HG02763 (cell line): ENCODE results near the gene NCMAP.
"Not testable (repeated sequence)": the region's sequence is repeated elsewhere in the genome, so short reads cannot be mapped to it uniquely, and the experiment has no call there.

ENCODE experiments used
- ATAC-seq: cut with Tn5 transposase; IDR thresholded peaks from one replicate; pipeline ENCODE4 v1.9.1; 2021; ENCODE audit warnings: mild to moderate bottlenecking, moderate library complexity; ENCODE audit not compliant: unreplicated experiment

Gene NCMAP, protein sequence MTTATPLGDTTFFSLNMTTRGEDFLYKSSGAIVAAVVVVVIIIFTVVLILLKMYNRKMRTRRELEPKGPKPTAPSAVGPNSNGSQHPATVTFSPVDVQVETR

DNA sequence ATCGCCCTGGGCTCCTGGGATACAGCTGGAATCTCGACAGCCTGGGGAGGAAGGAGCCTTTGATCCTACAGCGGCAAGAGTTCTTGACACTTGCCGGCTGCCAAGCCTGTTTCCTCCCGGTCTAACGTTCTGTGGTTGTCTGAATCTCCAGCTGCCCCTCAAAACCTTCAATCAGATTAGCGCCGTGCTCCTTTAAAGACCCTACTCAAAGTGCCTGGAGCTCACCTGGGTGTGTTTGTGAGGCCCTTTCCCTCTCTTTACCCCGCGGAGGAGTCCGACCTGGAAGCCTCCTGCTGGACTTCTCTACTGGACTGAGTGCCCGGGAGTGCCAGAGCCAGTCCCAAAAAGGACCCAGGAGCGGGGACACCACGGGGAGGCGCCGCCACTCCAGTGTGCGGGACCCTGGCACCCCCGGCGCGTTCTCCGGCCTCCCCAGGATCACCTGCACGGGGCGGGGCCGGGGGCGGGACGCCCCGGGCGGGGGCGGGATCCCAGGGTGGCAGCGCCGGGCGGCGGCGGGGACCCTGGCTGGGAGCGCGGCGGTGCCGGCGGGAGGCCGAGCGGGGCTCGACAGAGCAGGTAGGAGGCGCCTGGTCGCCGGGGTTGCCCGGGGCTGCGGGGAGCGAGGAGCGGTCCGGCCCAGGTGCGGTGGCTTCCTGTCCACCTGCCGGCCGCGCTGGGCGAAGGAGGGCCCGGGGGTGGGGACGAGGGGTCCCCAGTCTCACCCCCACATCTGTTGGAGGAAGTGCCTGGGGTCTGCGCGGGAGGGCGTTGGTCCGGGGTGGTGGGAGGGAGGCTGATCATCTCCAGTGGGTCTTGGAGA, at the start of gene NCMAP:
Gene NCMAP (plus strand): TSS at position 497 of the 823 bp plus-strand sequence. CDS start 39,344 bp downstream, outside the sequence.
- ATAC-seq, result no peak

GRCh38 chr1:24506691-24507381, 49.1 kb upstream of the NCMAP start:
- ATAC-seq, result no peak

- ATAC-seq, result no peak
These were observed 48.5 kb upstream of the NCMAP start for GRCh38 chr1:24507405-24507804.

GRCh38 chr1:24508911-24509310, 47.0 kb upstream of the NCMAP start:
- no peak for ATAC-seq

- ATAC-seq, result no peak
These were observed 42.2 kb upstream of the NCMAP start for GRCh38 chr1:24513706-24514105.

DNA sequence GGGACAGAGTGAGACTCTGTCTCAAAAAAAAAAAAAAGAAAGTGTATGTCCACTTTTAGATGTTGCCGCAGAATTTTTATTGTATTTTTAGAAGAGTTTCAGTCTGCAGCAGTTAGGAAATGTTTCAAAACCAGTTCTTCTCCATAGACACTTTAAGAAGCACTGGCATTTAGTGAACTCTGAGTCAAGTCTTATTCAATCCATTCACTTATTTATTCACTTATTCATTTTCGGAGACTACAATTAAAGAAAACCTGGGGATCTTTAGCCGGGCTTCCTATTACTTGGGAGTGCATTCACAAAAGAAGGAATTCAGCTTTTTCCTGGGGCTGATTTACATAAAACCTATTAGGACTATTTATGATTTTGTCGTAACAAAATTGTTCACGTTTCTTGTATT, 40.9 kb upstream of the NCMAP start:
- ATAC-seq, result no peak

DNA sequence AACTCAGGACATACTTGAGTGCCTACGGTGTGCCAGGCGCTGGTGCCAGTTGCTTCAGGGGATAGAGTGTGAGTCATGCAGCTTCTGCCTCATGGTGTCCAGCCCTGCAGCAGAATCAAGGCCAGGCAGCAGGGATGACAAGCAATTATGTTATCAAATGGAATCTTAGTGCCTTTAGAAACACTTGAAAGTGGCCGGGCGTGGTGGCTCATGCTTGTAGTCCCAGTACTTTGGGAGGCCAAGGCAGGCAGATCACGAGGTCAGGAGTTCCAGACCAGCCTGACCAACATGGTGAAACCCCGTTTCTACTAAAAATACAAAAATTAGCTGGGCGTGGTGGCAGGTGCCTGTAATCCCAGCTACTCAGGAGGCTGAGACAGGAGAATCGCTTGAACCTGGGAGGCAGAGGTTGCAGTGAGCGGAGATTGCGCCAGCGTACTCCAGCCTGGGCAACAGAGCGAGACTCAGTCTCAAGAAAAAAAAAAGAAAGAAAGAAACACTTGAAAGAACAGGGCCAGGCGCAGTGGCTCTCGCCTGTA, 40.1 kb upstream of the NCMAP start:
- not testable (repeated sequence) for ATAC-seq

DNA sequence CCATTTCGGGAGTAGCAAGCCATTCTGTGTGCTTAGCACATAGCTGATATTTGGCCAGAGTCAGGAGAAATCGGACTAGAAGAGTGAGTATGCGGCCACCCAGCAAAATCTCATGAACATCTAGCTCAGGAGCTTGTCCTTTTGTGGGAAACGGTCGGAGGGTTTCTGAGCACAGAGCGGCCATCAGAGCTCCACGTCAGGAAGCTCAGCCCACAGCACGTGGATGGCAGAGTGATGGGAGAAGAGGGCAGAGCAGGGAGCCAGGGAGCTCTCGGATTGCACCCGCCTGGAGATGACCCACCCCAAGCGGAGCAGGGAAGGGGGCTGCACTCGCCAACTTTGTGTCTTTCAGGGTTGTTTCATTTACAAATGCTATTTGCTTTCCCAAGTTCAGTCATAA, 39.4 kb upstream of the NCMAP start:
- ATAC-seq, result no peak

- no peak for ATAC-seq
These were observed 38.0 kb upstream of the NCMAP start for GRCh38 chr1:24517898-24518297.

DNA sequence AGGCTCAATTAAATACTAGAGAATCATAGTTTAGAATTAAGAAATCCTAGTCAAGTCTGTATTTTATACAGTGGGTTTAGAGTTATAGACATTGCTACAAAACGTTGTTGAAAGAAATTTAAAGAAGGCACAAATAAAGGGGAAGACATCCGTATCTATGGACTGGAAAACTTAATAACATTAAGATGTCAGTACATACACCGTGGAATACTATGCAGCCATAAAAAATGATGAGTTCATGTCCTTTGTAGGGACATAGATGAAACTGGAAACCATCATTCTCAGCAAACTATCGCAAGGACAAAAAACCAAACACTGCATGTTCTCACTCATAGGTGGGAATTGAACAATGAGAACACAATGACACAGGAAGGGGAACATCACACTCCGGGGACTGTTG, 35.6 kb upstream of the NCMAP start:
- not testable (repeated sequence) for ATAC-seq

- ATAC-seq, result no peak
These were observed 30.3 kb upstream of the NCMAP start for GRCh38 chr1:24525606-24526005.

- no peak for ATAC-seq
These were observed 29.8 kb upstream of the NCMAP start for GRCh38 chr1:24526045-24526444.

DNA sequence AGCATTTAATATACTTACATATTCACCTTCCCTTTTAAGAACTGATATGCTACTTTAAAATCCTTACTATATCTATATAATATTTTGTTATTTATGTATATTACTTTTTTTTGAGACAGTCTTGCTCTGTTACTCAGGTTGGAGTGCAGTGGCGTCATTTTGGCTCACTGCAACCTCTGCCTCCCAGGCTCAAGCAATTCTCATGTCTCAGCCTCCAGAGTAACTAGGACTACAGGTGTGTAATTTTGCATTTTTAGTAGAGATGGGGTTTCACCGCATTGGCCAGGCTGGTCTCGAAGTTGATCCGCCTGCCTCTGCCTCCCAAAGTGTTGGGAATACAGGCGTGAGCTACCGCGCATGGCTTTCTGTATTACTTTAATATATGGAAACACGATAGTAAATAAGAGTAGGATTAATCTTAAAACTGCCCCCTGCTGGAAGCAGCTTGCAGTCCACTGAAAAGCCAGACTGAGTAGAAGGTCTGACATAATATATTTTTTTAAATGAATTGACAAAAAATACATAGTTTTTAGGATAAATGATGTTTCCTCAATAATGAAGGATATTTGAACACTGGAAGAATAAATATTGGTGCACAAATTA, 28.8 kb upstream of the NCMAP start:
- ATAC-seq, result no peak

GRCh38 chr1:24528744-24529143, 27.1 kb upstream of the NCMAP start:
- ATAC-seq, result no peak

GRCh38 chr1:24529292-24529691, 26.6 kb upstream of the NCMAP start:
- ATAC-seq, result not testable (repeated sequence)

GRCh38 chr1:24535021-24535424, 20.9 kb upstream of the NCMAP start:
- ATAC-seq, result no peak

DNA sequence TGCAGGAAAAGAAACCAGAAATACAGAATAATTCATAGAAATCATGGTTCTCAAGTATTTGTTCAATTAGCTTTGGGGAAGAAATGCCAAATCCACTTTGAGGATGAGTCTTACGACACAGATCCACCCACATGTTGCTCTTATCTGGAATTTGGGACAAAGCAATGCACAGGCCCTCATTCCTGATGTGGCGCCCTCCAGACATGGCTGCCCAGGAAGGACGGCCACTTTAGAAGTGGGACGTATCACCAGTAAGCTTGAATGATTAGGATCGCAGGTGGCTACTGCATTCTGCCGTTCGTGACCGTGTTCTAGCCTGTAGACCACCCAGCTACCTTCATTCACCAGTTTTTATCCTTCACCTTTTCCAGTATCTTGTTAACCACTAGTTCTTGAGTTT, 20.1 kb upstream of the NCMAP start:
- no peak for ATAC-seq

GRCh38 chr1:24536391-24536840, 19.5 kb upstream of the NCMAP start:
- peak; percentile 63 for ATAC-seq

DNA sequence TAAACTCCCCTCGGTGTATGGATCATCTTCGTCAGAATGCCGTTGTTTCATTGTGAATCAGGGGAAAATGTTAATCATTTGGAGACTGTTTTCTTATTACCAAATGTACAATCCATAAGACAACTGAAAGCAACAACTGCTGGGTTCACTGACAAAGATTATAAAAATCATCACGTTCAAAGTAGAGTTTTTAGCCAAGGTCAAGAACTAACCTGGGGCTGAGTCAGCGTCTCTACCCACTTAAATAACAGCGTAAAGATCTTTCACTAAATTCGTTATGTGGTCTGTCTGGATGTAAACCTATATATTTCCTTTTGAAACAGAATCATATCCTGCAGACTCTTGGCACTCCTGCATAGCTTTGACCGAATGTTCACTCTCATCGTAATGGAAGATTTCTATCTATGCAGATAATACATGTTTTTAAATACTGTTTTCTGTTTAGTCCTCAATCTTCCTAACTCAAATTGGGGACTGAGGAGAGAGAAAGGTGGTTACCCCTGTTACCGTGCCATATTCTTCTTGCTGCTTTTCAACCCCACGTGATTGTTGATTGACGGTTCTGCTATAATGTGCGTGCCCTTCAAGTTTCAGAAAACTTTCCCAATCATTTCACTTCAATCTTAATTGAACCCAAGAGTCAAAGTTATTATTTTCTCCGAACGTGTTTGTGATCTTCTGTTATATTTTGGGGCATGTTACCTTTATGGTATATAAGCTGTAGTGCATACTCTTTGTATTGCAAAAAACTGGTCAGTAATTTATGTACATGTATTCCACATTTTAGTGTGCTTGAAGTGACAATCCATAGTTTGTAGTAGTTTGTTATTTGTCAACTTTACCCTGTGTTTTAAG, 15.6 kb upstream of the NCMAP start:
- ATAC-seq, result no peak
